OCI-LY3 (cell line): ENCODE results near the gene C13orf46.

Experiments
- EZH2phosphoT487 ChIP-seq: fragments of 200-600 bp; shearing (Covaris generic); IDR thresholded peaks from 2 replicates; pipeline ENCODE4 v1.6.1; 2018; ENCODE audit warnings: antibody characterized with exemption, mixed run types, low read depth
- TF ChIP-seq, protein P1 (sequence below): fragments of 200-600, 300-600 bp; sonication (generic); IDR thresholded peaks from 2 replicates; pipeline ENCODE4 v1.5.1; 2014; ENCODE audit warnings: antibody characterized with exemption, low read length, low read depth

GRCh38 chr13:113963376-113963775 lies 10.5 kb downstream of the C13orf46 start:
- TF ChIP-seq, protein P1, sequence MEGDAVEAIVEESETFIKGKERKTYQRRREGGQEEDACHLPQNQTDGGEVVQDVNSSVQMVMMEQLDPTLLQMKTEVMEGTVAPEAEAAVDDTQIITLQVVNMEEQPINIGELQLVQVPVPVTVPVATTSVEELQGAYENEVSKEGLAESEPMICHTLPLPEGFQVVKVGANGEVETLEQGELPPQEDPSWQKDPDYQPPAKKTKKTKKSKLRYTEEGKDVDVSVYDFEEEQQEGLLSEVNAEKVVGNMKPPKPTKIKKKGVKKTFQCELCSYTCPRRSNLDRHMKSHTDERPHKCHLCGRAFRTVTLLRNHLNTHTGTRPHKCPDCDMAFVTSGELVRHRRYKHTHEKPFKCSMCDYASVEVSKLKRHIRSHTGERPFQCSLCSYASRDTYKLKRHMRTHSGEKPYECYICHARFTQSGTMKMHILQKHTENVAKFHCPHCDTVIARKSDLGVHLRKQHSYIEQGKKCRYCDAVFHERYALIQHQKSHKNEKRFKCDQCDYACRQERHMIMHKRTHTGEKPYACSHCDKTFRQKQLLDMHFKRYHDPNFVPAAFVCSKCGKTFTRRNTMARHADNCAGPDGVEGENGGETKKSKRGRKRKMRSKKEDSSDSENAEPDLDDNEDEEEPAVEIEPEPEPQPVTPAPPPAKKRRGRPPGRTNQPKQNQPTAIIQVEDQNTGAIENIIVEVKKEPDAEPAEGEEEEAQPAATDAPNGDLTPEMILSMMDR: no peak
- no peak for TF ChIP-seq EZH2phosphoT487
